ENCODE data around the gene FAHD2B.
"Not testable (repeated sequence)": the region's sequence is repeated elsewhere in the genome, so short reads cannot be mapped to it uniquely, and the experiment has no call there.

DNA sequence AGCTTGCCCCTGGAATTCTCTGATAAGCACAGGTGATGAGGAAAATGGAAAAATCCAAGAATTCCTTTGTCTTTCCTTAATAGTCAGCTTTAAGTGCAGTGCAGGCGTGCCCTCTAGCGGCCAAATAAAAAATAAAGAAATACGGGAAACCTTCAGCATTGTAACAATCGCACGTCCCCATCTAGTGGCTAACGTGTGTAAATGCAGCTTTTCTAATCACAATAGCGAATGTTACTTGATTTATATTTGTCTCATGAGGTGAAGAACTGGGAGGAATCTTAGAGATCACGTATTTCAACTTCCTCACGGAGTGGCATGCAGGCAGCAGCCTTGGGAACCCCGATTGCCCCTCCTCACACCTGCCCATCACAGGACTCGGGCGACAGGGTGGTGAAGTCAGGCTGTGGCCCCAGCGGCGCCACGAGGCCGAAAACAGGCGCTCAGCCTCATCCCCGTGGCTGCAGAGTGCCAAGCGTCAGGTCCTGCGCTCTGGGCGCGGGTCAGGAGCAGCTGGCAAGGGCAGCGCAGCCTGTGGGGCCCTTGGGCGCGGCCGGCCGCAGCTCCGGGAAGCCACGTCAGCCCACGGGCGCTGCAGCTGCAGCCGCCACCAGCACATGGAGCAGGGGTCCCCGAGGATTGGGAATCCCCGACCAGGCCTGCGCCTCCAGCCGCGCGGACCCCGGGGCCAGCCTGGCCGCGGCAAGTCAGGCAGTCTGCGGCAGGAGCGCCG lies 17.8 kb upstream of the FAHD2B start:
- TF ChIP-seq, protein P1, sequence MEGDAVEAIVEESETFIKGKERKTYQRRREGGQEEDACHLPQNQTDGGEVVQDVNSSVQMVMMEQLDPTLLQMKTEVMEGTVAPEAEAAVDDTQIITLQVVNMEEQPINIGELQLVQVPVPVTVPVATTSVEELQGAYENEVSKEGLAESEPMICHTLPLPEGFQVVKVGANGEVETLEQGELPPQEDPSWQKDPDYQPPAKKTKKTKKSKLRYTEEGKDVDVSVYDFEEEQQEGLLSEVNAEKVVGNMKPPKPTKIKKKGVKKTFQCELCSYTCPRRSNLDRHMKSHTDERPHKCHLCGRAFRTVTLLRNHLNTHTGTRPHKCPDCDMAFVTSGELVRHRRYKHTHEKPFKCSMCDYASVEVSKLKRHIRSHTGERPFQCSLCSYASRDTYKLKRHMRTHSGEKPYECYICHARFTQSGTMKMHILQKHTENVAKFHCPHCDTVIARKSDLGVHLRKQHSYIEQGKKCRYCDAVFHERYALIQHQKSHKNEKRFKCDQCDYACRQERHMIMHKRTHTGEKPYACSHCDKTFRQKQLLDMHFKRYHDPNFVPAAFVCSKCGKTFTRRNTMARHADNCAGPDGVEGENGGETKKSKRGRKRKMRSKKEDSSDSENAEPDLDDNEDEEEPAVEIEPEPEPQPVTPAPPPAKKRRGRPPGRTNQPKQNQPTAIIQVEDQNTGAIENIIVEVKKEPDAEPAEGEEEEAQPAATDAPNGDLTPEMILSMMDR (IDR thresholded peaks at IDR 0.05) = peak; percentile 93
- TF ChIP-seq ZFX (IDR thresholded peaks at IDR 0.05; ENCODE audit: borderline replicate concordance) = not testable (repeated sequence)
